ENCODE data around the gene BCL6. TPM values are rescaled to one million over a fixed set of nuclear protein-coding genes. Genes with fewer than 3 reads are reported as not detected.

Gene BCL6
- total and polyA plus RNA-seq, 9 of the 15 experiments (the other 6 are each of a cell fraction or from before 2014, with no cell fraction given) = 0.08 to 3.5 (median 1.6) TPM

- TF ChIP-seq CHD1 (IDR thresholded peaks at IDR 0.05; ENCODE audit: low read length) = peak; percentile 64
- no peak for TF ChIP-seq ELF2 (CRISPR knock-in tag; IDR thresholded peaks at IDR 0.05)
- no peak for TF ChIP-seq GMEB1 (CRISPR knock-in tag; IDR thresholded peaks at IDR 0.05)
- TF ChIP-seq PHB2 (IDR thresholded peaks at IDR 0.05; ENCODE audit: low read depth) = no peak
- no peak for TF ChIP-seq HCFC1 (IDR thresholded peaks at IDR 0.05; ENCODE audit: low read depth, low read length)
- peak; percentile 49 for TF ChIP-seq TAF9B (IDR thresholded peaks at IDR 0.05; ENCODE audit: partially characterized antibody)
- TF ChIP-seq RHOXF2B (CRISPR knock-in tag; conservative IDR thresholded peaks at IDR 0.05) = no peak
- TF ChIP-seq SUPT5H (IDR thresholded peaks at IDR 0.05) = peak; percentile 37; the same call in 1 of the 2 replicates
- no peak for TF ChIP-seq ZNF407 (IDR thresholded peaks at IDR 0.05; ENCODE audit: low read depth)
- no peak for TF ChIP-seq IRF1 (CRISPR knock-in tag; IDR thresholded peaks at IDR 0.05; ENCODE audit: borderline replicate concordance)
- 0 out of 2 replicates have a peak, but pooled peaks have one; percentile 14 for TF ChIP-seq CXXC5 (CRISPR knock-in tag; IDR thresholded peaks at IDR 0.05)
- TF ChIP-seq BRF1 (IDR thresholded peaks at IDR 0.05; ENCODE audit: borderline replicate concordance, extremely low read depth, insufficient read length) = no peak
- no peak for TF ChIP-seq ZNF239 (CRISPR knock-in tag; IDR thresholded peaks at IDR 0.05)
- TF ChIP-seq MBD2 (IDR thresholded peaks at IDR 0.05; ENCODE audit: borderline replicate concordance, low read depth) = 0 out of 2 replicates have a peak, but pooled peaks have one; percentile 25
- TF ChIP-seq MYC (IDR thresholded peaks at IDR 0.05; ENCODE audit: low read depth, low read length) = 0 out of 2 replicates have a peak, but pooled peaks have one; percentile 28
- TF ChIP-seq MYC (CRISPR knock-in tag; IDR thresholded peaks at IDR 0.05; ENCODE audit: borderline replicate concordance, low read depth) = no peak
Measured at GRCh38 chr3:187743195-187744141, 1.8 kb downstream of the BCL6 start (continued).
